NCI-H1105 (cell line): ENCODE data around the gene RIPOR2.
"Not testable (repeated sequence)": the region's sequence is repeated elsewhere in the genome, so short reads cannot be mapped to it uniquely, and the experiment has no call there.

Experiments used
- DNase-seq: peaks from one replicate; lab custom pipeline; 2025; lab: John Stamatoyannopoulos, UW

Gene RIPOR2

GRCh38 chr6:24763578-24763977 is 172.2 kb downstream of the RIPOR2 start:
- DNase-seq: peak; percentile 69

- no peak for DNase-seq
These were observed 173.9 kb downstream of the RIPOR2 start for GRCh38 chr6:24761851-24762250.

GRCh38 chr6:24761193-24761835 is 174.4 kb downstream of the RIPOR2 start:
- DNase-seq: no peak

GRCh38 chr6:24760210-24760609 is 175.6 kb downstream of the RIPOR2 start:
- no peak for DNase-seq

GRCh38 chr6:24759718-24760117 is 176.0 kb downstream of the RIPOR2 start:
- DNase-seq: no peak

- no peak for DNase-seq
These were observed 178.1 kb downstream of the RIPOR2 start for GRCh38 chr6:24757611-24758010.

GRCh38 chr6:24755279-24755678 is 180.5 kb downstream of the RIPOR2 start:
- no peak for DNase-seq

GRCh38 chr6:24754378-24754777 is 181.4 kb downstream of the RIPOR2 start:
- not testable (repeated sequence) for DNase-seq
